GM18526 (cell line): Measurements from ENCODE around the gene CREB3L4.
A peak's percentile ranks its signal among the peaks of the same experiment; 100 is the strongest.

ENCODE experiments used
- POLR2A ChIP-seq: IDR thresholded peaks from 3 replicates; pipeline ENCODE4 v1.6.1; 2011; ENCODE audit not compliant: insufficient read length; ENCODE audit errors: extremely low read depth

The CREB3L4 gene

DNA sequence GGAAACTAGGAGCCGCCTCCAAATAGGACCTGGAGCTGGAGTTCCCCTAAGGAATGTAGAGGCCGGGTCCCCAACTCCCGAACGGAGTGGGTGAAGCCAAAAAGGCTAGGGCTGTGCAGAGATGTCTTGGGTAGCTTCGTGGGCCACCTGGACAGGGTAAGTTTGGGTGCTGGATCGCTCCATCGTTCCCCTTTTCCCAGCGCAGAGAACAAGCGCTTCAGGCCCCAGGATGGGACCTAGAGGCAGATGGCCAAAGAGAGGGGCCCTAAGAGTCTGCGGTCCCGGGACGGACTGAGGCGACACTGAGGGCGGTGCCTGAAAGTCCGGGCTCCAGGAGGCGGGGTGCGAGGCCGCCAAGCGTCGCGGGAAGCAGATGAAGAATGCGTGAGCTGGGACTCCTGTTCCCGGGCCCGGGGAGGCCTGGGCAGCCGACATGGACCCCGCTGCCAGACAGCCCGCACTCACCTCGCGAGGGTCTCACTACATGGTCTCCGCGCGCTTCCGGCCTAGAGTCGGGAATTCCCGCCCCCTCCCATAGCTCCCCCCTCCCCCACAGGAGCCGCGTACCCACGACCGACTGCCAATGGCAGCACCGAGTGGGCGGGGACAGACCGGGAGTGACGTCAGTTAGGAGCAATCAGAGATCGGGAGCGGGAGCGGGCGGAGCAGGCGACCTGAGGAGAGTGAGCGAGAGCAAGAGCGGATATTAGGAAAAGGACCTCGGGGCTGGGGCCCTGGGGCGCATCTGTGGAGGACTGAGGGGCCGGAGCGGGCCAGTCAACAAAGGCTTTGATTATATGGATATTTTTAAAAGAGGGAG lies 4.5 kb upstream of the CREB3L4 start, which contains the start of gene SLC39A1:
TSS of gene SLC39A1 (minus strand) at position 508 of the 820 bp plus-strand sequence. CDS start 822 bp downstream, outside the sequence.
- TF ChIP-seq POLR2A: peak; percentile 73

DNA sequence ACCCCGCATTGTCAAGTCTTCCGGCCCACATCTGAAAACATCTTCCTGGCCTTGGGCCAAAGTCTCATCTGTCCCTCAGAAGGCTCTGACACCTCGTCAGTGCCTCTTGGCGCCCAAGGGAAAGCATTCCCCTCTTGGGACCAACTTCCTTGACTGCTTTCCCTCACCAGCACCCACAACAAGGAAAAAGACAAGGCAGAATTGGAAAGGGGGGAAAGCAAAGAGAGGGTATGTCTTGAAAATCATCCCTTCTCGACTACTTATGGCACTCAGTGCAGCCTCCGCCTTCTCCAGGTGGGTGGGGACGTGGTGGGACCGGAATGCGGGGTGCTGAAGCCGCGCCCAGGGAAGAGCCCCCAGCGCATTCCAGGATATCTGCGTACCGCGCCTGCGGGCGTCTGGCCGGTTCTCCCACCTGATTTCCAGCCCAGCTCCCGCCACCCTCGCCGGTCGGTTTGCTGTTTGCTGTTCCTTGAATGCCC lies 3.8 kb upstream of the CREB3L4 start:
- no peak for TF ChIP-seq POLR2A

DNA sequence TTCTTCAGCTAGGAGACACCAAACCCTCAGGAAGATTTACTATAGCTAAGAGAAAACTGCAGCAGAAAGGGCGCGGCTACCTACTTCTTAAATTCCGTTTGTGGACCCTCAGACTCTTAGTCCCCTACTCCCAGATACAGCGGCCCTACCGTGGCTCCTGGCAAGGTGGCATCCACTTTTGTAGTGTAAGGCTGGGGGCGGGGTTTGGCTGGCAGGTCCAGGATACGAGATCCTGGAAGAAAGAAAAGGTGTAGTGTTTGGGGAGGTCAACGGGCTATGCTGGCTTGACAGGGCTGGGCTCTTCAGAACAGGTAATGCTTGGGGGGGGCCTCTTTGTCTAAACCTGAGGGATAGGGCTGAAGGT lies 280 bp downstream of the CREB3L4 start:
- TF ChIP-seq POLR2A: no peak

DNA sequence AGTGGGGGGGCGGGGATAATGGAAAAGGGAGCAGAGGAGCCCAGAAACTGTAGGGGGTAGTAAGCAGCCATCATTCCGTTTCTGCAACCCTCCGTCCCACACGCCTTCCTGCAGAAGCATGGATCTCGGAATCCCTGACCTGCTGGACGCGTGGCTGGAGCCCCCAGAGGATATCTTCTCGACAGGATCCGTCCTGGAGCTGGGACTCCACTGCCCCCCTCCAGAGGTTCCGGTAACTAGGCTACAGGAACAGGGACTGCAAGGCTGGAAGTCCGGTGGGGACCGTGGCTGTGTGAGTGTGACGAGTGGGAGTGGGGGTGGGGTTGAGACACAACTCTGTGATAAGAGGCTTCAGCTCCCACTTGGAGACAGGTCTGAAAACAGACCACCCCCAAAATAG lies 706 bp downstream of the CREB3L4 start:
- TF ChIP-seq POLR2A: no peak

DNA sequence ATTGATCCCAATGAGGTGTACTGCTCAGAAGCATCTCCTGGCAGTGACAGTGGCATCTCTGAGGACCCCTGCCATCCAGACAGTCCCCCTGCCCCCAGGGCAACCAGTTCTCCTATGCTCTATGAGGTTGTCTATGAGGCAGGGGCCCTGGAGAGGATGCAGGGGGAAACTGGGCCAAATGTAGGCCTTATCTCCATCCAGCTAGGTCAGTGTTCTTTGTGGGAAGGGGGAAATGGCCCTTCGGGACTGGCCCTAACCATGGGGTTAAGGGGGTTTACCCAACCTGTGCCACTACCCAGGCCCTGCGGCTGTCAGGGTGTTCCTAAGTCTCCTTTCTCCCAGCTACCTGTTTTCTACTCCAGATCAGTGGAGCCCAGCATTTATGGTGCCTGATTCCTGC lies 1.3 kb downstream of the CREB3L4 start:
- no peak for TF ChIP-seq POLR2A

DNA sequence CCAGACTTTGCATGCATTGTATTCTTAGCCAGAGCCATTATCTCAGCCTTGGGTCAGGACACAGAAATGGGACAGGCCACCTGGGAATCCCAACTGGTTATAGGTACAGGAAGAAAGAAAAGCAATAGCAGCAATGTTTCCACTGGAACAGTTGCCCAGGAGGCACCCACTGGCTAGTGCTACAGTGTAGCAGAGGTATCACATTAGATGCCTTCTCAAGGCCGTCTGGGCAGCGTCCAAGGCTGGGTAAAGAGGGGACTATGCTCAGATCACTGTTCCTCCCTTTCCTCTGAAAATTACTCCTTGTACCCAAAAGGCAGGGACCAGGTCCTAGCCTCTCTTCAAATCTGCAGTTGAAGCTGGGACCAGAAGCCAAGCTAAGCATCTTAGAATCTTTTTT lies 2.6 kb downstream of the CREB3L4 start:
- TF ChIP-seq POLR2A: no peak

DNA sequence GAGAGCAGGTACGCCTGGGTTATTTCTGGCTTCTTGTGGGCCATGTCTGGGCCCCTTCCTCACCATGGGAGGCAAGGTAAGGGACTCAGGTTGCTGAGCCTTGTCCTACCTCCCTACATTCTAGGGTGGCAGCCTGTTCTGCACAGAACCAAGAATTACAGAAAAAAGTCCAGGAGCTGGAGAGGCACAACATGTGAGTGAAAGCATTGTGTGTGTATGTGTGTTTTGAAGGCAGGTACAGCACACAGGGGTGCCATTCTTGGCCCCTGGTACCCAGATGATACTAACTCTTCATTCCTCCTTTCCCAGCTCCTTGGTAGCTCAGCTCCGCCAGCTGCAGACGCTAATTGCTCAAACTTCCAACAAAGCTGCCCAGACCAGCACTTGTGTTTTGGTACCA lies 5.4 kb downstream of the CREB3L4 start:
- no peak for TF ChIP-seq POLR2A

DNA sequence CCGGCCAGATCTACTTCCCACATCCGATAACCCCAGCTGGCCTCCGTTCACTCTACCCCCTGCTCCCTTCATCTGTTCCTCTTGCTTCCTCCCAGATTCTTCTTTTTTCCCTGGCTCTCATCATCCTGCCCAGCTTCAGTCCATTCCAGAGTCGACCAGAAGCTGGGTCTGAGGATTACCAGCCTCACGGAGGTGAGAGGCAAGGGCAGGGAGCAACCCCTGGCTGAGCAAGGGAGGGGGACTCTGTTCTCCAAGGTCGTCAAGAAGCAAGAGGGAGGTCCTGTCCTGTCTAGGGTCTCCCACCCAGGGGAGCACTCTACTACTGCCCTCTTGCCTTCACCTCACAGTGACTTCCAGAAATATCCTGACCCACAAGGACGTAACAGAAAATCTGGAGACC lies 5.8 kb downstream of the CREB3L4 start:
- no peak for TF ChIP-seq POLR2A

DNA sequence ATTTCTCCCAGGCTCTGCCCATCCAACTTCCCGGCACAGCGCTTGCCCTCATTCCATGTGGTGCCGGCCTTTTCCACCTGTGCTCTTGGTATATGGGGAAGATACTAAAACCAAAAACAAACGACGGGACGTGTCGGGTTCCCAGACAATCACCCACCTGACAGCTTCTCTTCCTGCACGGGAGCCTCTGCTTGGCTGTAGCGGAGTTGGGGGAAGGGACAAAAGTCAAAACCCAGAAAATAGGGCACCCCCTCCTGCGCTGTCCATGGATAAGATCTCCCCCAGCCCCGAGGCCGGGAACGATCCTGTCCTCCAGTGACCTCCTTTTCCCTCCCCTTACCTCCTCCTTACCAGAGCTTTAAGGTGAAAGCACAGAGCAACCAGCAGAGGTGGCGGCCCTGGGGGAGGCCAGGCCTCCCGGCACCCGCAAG lies 9.1 kb downstream of the CREB3L4 start:
- TF ChIP-seq POLR2A: no peak

DNA sequence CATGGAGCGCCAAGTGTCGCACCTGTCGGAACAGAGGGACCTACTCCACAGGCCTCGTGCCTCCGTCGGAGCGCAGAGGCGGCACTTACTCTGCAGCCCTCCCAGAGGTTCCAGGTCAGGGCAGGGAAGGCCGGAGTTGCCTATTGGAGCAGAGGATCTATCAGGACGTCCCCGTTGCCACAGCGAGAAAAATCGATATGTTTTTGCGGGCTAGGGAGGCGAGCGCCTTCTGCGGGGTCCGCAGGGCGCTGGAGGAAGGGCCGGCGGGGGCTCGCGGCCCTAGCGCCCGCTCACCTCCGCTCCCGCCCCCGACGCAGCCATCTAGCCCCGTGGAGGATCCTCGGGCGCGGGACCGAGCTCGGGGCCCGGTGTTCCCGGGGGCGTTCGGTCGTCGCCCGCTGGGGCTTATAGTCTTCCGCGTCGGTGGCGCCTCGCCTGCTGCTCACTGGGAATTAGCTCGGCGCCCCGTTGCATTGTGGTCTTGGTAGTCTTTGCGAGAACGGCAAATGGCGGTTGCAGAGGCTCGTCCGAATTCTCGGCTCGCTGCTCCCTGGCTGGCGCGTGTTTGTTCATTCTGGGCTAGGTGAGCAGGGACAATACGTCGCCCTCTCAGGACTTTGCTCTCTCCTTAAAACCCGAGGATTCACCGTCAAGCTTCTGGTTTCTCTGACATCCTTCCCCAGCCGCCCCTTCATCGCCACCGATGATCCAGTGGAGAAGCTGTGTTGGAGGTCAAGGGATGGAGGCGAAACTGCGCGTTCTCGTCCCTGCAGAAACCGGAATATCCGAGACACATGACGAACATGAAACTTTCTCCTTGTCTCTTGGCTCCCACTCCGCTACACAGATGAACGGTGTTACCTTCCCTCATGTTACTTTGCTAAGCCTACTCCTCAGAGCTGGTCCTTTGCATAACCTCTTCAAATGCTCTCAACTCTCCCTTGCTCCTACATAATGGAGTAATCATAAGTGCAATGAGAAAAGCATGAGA lies 9.8 kb downstream of the CREB3L4 start, which contains the start of gene JTB:
TSS of gene JTB (minus strand) at position 425 of the 991 bp plus-strand sequence. CDS start at position 3, 422 bp downstream.
- TF ChIP-seq POLR2A: peak; percentile 89

DNA sequence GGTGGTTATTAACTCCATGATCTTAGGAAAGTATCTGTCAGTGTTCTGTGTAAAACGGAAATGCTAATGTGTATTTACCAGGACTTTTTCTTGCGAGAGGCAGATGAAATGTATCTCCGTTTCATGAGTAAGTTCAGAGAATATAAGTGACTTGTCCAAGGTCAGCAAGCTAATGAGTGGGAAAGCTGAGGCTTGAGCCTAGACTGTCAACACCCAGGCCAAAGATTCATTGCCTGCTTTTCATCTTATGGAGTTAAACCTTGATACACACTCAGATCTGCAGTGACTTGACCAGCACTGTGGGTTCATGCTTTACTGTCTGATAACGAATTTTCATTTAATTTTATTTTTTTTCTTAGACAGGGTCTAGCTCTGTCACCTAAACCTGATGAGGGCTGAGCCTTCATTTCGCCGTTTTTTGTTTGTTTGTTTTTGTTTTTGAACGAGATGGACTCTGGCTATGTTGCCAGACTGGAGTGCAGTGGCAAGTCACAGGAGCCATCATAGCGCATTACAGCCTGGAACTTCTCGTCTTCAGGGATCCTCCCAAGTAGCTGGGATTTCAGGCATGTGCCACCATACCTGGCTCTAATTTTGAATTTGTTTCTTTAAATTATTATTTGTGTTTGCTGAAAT lies 10.7 kb downstream of the CREB3L4 start:
- TF ChIP-seq POLR2A: no peak

DNA sequence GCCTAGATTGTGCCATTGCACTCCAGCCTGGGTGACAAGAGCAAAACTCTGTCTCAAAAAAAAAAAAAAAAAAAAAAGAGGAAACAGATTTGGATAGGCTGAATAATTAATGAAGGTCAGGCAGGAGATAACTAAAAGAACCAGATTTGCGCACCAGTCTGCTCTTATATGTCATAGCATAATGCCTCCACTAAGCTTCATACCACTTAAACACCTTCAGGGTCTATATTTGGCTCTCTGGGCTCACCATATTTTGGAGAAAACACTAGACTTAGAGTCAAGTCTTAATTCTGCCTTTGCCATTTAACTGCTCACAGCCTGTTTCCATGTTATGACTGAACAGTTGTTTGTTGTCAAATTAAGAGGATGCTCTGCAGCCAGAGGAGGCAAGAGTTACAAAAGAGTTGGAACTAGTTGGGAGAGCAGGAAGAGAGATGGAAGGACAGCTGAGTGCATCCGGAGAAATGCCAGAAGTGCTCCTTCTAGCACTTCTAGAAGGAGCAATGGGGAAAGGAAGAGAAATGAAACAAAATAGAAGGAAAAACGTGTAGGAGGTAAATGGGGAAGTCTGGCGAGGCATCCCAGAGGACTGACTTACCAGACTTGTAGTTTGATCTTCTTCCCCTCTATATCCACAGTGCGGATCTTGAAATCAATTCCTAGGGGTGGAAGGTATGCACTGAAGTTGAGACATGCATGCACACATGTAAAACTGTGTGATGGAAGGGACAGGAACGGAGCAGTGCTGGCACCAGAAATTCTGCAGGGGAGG lies 16.6 kb downstream of the CREB3L4 start:
- TF ChIP-seq POLR2A: no peak

DNA sequence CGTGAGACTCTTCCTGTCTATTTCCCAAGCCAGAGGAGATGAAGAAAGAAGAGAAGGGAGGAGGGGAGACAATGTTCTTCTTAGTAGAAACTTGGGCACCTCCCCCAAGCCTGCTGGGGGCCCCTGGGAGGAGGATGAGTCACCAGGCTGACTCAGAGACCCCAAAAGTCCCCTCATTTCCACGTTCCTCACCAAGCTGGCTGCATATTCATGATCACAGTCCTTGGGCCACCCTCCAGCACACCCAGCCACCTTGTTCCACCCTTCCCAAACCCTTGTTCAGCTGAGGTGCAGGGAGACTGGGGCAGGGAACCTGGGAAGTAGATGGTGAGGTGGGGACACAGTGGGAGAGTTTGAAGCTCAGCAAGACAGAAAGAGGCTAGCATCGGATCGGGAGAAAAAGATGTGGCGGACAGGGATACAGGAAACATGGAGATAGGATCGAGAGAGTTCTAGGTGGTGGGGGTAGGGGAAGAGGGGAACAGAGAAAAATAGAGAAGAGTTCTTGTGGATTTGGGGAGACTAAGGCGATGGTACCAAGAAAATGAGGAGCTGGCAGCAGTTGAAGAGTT lies 17.7 kb downstream of the CREB3L4 start:
- TF ChIP-seq POLR2A: no peak
